KOPT-K1 (cell line): ENCODE data around the gene KIAA1671.

Experiments
- H3K27ac ChIP-seq: fragments of 200-600 bp; sonication (generic); 2 replicates; pipeline ENCODE4 v1.5.1; 2016; ENCODE audit warnings: antibody characterized with exemption, mild to moderate bottlenecking, low read depth, low read length; ENCODE audit not compliant: poor library complexity, severe bottlenecking
- H3K36me3 ChIP-seq: fragments of 200-600 bp; sonication (generic); 2 replicates; pipeline ENCODE4 v1.5.1; 2017; ENCODE audit warnings: antibody characterized with exemption, mild to moderate bottlenecking, low read length, moderate library complexity; ENCODE audit not compliant: insufficient read depth
- H3K9me3 ChIP-seq: fragments of 200-600 bp; sonication (generic); 2 replicates; pipeline ENCODE4 v1.5.1; 2017; ENCODE audit warnings: antibody characterized with exemption, low read length, mild to moderate bottlenecking; ENCODE audit not compliant: insufficient read depth, poor library complexity, severe bottlenecking

Gene KIAA1671

DNA sequence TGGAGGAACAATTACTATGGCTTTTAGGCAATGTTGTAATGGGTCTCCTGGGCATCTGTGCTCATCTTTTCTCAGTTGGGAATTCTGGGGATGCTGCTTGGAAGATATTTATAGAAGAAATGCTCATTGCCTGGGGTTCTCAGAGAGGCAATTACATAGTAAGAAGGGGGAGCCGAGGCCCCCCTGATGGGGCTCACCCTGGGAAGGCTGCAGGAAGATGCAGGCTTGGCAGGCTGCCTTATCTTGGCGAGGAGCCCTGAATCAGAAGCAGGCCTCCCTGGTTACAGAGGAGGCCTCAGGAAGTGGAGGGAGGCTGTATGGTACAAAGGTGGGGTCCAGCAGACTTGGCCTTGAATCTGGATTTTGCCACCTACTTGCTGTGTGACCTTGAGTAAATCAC, 186.5 kb downstream of the KIAA1671 start:
- no peaks in the 10 kb centered on the region for H3K9me3 ChIP-seq
- no peaks in the 10 kb centered on the region for H3K36me3 ChIP-seq
- no peak overlapping the region for H3K27ac ChIP-seq

DNA sequence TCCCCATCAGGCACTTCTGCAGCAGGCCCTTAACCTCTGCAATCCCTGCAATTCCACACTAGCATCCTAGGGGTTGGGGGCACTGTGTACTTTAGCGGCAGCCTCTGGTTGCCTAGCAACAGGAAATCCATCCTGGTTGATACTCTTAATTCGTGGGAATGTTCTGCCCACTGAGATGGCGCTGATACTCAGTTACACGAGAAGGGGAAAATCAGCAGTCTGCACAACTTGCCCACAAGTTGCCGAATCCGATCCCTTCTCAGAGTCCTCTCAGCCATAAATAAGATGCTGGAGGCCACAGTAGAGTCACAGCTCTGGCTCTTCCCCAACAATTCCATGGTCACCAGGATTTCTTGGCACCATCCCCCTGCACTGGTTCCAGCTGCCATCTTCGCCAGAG, 189.6 kb downstream of the KIAA1671 start:
- H3K9me3 ChIP-seq: no peaks in the 10 kb centered on the region
- no peaks in the 10 kb centered on the region for H3K36me3 ChIP-seq
- H3K27ac ChIP-seq: no peak overlapping the region

GRCh38 chr22:25143156-25144076, 190.9 kb downstream of the KIAA1671 start:
- no peaks in the 10 kb centered on the region for H3K36me3 ChIP-seq
- H3K9me3 ChIP-seq: no peaks in the 10 kb centered on the region
- H3K27ac ChIP-seq: no peak overlapping the region

DNA sequence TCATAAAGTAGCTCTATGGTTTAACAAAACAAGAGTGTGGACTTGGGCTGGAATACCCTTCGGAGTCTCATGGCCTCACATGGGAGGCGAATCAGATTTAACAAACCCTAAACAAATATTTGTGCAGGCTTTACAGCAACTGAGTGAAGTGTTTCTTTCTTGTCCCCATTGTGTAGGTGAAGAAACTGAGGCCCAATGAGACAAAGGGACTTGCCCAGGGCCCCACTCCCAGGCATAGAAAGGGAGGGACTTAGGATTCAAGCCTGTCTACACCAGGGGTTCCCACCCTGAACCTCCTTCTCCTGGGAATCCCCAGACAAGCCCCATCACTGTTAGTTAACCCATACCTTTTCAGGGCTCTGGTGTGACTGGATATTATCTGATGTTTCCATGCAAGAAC, 192.0 kb downstream of the KIAA1671 start:
- Histone ChIP-seq H3K36me3 (no peaks in the 10 kb centered on the region), H3K9me3 (no peaks in the 10 kb centered on the region), H3K27ac (no peak overlapping the region)

DNA sequence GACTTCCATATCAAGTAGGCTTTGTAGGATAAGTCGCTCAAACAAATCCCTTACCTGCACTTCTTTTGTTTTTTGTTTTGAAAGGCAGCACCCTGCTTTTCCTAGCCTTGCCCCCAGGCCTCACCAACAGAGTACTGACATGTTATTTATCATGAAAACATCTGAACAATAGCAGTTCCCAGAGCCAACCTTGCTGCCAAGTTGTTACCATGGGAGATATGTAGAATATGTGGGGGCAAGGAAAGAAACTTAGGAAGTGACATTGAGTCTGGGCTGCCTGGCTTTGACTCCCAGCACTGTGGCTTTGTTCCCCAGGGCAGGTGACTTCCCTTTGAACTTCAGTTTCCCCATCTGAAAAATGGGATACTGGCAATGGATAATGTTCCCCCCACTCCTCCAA, 193.8 kb downstream of the KIAA1671 start:
- Histone ChIP-seq H3K27ac (no peak overlapping the region), H3K9me3 (no peaks in the 10 kb centered on the region), H3K36me3 (no peaks in the 10 kb centered on the region)

DNA sequence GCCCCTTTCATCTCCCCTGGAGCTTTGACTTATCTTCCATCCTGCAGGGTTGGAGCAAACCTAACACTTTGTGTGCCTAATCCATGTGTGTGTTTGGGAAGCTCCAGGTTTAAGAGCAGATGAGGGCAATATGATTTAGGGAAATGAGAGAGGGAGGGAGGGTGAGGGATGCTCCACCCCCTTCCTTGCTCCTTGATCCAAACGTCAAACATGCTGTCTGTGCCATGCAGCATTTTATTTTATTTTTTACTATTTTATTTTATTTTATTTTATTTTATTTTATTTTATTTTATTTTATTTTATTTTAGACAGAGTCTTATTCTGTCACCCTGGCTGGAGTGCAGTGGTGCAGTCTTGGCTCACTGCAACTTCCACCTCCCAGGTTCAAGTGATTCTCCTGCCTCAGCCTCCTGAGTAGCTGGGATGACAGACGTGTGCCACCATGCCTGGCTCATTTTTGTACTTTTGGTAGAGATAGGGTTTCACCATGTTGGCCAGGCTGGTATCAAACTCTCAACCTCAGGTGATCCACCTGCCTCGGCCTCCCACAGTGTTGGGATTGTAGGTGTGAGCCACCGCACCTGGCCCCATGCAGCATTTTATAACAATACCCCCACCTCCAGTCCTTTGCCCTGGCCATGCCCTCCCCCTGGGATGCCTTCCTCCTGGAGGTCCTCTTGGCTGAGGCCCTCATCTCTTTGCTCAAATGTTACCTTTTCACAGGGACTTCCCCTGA, 194.6 kb downstream of the KIAA1671 start:
- H3K9me3 ChIP-seq: no peaks in the 10 kb centered on the region

DNA sequence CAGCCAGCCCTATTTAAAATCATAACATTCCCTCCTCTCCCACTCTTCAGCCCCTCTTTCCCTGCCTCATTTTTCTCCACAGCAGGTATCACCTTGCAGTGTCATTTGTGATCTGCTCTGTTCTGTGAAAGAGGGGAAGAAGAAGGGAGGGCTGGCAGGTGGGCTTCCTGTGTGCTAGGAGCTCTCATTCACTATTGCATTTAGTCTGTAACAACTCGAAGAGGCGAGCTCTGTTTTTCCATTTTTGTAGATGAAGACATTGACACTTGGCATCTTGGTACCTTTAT, 195.1 kb downstream of the KIAA1671 start:
- Histone ChIP-seq H3K9me3 (no peaks in the 10 kb centered on the region), H3K27ac (no peak overlapping the region), H3K36me3 (no peaks in the 10 kb centered on the region)

More for the DNA sequence above, 194.6 kb downstream of the KIAA1671 start:
- no peaks in the 10 kb centered on the region for H3K36me3 ChIP-seq
- H3K27ac ChIP-seq: no peak overlapping the region

GRCh38 chr22:25148149-25148691, 195.7 kb downstream of the KIAA1671 start:
- Histone ChIP-seq H3K36me3 (no peaks in the 10 kb centered on the region), H3K27ac (no peak overlapping the region)

DNA sequence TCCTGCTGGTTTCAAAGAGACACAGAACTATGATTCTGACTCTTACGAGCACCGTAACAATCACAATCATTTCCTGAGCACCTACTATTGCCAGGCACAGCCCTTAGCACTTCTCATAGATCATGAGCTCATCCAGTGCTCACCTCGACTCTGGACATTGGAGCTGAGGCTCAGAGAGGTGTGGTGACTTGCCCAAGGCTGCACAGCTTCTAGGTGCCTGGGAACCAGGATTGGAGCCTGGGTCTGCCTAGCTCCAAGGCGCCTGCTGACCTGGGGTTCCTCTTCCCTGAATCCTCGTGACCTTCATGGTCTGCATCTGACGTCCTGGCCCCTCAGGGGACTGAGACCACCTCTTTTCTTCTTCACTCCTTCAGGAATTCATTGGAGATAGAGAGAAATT, 196.5 kb downstream of the KIAA1671 start:
- no peak overlapping the region for H3K27ac ChIP-seq
- H3K36me3 ChIP-seq: no peaks in the 10 kb centered on the region
- no peaks in the 10 kb centered on the region for H3K9me3 ChIP-seq

More at GRCh38 chr22:25148149-25148691, 195.7 kb downstream of the KIAA1671 start:
- H3K9me3 ChIP-seq: no peaks in the 10 kb centered on the region

DNA sequence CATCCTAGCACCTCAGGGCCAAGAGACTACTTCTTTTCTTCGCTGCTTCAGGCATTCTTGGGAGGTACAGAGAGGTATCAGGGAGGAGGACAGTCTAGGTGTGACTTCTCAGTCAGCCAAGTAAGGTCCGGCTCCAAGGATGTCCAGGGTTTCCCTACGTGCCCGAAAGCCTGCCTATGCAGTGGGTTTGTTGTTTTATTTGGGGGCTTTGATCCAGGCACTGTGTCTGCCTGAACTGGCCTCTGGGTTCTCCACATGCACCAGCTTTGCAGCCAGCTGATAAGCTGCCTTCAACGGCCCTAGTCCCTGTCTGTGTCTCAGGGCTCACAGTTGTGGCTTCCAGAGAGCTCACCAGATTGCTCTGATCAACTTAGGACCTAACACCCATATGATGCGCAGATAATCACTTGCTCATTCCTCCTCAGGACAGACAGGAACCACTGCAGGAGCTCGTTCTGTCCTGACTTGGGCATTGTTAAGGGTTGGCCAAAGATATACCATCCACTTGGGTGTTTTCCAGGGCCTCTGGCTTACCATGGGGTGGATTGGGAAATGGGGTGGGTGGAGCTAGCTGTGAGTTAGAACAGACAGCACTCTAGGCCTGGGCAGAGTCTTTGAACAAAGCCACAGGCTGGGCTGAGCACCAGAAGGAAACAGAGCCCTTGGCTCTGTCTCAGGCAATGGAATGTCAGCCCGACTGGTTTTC, 201.6 kb downstream of the KIAA1671 start:
- H3K9me3 ChIP-seq: no peaks in the 10 kb centered on the region
- no peak overlapping the region for H3K27ac ChIP-seq
- H3K36me3 ChIP-seq: no peaks in the 10 kb centered on the region

DNA sequence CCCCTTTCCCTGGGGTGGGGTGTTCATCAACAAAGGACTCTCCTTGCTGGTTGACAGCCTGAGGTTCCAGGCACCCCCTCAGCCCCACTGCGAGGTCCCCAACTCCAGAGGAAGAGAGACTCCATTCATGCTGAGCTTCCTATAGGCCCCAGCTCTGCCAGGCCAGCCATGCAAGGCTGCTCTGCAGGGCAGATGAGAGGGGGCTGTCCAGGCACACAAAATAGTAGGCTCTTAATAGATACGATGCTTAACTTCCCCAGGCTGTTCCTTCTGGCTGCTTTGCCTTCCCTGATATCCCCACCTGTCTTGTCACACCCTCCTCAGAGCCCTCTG, 202.1 kb downstream of the KIAA1671 start:
- H3K27ac ChIP-seq: no peak overlapping the region
- H3K9me3 ChIP-seq: no peaks in the 10 kb centered on the region
- no peaks in the 10 kb centered on the region for H3K36me3 ChIP-seq

GRCh38 chr22:25156736-25157135, 204.2 kb downstream of the KIAA1671 start:
- no peak overlapping the region for H3K27ac ChIP-seq
- no peaks in the 10 kb centered on the region for H3K36me3 ChIP-seq

GRCh38 chr22:25159028-25159427, 206.5 kb downstream of the KIAA1671 start:
- no peaks in the 10 kb centered on the region for H3K36me3 ChIP-seq
- no peaks in the 10 kb centered on the region for H3K9me3 ChIP-seq
- H3K27ac ChIP-seq: no peak overlapping the region

More at GRCh38 chr22:25156736-25157135, 204.2 kb downstream of the KIAA1671 start:
- no peaks in the 10 kb centered on the region for H3K9me3 ChIP-seq

- Histone ChIP-seq H3K9me3 (no peaks in the 10 kb centered on the region), H3K36me3 (no peaks in the 10 kb centered on the region), H3K27ac (no peak overlapping the region)
Observed at GRCh38 chr22:25160120-25160996, 207.8 kb downstream of the KIAA1671 start.
